Fibroblast of upper back skin (primary cell): ENCODE measurements around the gene RGS6.

ENCODE experiments used
- DNase-seq: peaks from one replicate; pipeline ENCODE4 v3.0.0-alpha.2; 2013

Gene RGS6

DNA sequence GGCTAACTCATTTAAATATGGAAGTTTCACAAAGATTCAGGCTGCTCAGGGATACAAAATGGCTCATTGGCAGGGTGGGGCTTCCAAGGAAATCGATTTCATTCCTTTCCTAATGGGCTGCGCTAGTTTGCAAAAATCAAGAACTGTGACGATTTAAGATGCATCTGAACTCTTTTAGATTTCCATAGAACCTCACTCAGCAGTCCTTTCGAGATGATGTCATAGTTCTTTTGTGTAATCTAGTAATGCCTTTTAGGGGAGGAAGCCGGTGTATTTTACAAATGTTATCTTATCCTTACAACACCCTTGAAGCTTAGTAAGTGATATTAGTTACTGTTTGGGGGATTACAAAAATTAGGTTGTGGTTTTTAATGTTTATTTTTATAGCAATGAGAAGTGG lies 239.8 kb downstream of the RGS6 start:
- no peak for DNase-seq

DNA sequence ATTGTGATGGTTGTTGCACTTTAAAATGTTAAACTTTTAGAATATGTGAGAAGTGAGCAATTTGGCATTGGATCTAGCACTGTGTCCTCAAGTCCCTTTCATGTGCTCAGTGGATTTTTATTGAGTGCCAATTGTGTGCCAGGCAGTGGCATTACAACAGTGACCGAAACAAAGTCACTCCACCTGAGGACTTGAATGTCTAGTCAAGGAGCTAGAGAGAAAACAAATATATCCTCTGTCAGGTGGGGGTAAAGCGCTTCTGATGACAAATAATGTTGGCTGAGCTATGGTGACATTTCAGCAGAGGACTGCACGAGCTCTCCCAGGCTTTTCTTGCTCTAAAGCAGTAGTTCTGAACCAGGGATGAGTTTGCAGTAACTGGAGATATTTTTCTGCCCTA lies 240.4 kb downstream of the RGS6 start:
- DNase-seq: no peak

DNA sequence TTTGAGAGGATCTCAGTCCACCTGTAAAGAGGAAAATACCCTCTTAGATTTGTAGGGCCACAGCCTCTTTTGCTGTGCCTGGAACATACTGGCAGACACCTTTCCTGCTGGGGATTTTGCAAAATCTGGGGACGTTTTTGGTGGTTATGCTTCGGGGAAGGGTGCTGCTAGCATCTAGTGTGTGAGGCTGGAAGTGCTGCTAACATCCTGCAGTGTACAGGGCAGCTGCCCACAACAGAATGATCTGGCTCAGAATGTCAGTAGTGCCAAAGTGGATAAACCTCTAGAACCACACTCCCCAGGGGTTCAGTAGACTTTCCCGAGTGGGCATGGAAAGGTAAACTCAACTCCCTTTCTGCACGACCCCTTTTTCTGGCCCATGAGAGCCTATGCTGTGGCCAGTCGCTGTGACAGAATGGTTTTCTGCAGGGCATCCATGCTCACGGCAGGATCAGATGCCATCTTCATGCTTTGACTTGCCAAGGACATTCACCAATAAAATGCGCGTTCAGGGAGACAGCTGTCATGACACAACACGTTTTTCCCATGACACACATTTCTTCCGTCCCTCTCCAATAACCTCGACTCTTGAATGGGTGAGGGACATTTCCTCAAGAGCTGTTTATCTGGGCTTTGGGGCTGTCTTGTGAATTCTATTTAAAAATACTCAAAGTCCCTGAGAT lies 240.9 kb downstream of the RGS6 start:
- no peak for DNase-seq

DNA sequence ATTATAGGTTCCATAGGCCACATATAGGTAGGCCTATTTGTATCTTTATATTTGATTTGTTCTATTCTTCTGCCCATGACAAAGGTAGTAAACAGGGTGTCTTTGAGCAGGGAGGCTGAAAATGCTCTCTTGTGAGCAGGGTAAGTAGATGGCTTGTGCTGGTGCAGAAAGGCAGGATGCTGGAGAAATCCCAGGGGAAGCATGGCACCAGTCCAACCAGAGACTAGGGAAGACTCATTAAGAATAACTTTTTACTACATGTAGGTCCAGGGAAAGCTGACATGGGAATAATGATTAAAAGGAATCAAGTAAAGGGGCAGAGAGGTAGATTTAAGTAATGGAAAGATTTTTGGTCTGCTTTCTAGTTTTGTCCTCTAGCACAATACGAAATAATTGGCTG lies 245.0 kb downstream of the RGS6 start:
- no peak for DNase-seq

DNA sequence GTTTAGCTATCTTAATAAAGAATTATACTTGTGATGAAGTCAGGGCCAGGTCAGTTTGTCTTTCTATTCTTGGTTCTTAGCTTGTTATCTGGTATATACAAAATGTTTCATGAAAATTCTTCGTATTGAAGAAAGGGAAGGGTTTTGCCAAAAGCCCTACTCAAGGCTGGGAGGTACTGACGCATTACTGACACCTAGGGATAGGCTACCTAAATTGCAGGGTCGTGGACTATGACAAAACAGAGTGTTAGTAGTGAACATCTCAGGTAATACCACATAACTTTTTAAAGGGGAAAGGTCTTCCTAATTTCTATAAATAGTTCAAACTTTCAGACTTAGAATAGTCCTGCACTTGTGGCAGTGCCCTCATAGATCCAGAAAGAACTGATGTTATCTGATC lies 246.3 kb downstream of the RGS6 start:
- no peak for DNase-seq

DNA sequence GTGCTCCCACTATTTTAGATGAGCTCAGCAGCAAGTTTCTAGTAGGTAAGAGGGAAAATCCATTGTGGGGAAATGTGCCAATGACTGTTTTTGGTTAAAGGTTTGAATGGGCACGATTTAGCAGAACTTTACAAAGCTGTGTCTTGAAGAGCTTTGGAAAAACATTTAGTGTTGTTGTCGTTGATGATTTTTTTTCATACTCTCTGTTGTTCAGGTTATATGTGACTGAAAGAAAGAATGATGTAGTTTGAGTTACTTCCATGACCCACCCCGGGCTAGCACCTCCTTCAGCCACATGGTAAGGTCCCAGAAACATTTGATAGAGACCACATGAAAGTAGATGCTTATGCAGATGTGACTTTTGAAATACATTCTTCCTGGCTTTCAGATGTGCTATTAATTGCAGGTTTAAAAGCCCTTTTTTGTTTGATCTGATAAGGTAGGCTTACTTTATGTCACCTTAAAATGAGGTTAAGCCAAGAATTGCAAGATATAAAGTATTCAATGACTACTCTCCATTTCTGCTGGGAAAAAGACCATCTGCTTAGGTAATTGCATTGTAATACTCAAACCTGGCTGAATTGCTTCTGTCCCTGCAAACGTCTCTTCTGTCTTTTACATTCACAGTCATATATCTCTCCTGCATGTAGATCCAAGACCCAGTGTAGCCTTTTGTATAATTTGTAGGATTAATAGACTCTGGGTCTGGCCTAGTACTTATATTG lies 250.6 kb downstream of the RGS6 start:
- no peak for DNase-seq

DNA sequence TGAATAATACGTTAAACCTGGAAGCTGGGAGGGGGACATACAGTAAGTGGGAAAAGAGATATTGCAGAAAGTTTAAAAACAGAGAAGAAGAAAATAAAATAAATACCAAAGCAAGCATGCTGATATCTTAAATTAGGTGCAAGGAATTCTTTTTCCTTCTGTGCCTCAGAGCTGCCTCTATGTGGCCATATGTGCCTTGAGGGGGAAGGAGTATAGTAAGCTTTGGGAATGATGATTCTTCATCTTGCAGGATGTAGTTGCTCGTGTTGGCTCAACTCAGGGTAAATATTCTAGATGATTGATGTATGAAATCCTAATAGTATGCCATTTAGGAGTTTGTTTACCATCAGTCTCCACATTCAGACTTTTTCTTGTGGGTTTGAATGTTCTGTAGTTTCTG lies 251.4 kb downstream of the RGS6 start:
- no peak for DNase-seq

DNA sequence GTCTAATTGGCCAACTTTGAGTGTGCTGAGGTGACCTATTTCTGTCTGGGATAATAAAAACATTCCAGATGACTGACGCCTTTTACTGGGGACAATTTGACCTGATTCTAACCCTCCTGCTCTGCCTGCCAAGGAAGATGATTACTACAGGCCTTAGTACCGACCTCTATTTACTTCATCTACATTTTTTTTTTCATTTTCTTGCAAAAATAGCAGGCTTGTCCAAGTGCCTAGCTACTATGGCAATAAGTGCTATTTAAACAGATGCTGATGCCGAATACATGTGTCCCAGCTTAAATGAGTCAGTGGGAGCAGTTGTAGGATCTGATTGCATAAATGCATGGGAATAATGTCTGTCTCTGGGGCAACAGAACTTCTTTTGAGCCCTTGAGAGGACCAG lies 254.3 kb downstream of the RGS6 start:
- no peak for DNase-seq

DNA sequence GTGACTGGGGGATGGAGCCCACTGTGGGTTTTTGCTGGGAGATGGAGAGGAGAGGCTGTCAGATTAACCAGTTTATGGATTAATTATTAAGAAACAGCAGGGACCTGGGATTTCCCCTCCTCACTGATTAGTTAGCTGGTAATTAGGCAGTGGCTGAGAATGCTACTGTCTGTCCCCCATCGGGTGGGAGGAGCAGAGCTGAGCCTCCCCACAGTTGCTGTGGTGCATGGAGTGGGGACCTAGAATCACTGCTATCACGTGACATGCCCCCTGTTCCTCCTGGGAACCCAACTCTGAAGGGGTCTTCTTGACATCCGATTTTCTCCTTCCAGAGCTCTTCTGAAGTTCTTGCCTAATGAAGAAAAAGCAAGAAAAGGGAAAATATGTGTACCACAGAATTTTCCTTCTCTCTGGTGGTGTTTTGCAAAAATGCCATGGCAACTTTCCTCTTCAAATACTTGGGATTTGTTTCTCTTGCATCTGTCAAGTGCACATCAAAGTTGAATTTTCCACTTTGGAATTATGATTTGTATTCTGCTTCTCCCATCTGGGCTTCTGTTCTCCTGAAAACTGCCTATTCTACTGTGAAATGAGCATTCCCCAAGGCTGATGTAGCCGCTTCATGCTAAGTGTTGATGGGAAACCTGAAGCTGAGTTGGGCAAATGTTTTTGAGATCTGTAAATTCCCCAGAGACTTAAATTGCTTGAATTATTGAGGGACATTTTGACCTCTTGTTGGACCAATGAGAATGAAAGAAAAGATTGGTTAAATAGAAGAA lies 264.2 kb downstream of the RGS6 start:
- no peak for DNase-seq

DNA sequence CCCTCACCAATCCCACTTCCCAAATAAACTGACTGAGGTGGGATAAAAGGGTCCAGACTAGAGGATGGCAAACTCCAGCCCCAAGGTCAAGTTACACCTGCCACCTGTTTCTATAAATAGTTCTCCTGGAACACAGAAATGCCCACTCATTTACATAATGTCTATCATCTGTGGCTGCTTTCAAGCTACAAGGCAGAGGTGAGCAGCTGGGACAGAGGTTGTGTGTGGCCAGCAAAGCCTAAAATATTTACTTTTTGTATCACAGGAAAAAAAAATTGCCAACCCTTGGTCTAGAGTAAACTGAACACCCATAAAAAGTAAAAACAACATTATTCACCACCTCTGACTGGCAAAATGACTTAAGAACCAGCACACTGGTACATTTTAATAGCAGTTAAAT lies 269.4 kb downstream of the RGS6 start:
- no peak for DNase-seq

DNA sequence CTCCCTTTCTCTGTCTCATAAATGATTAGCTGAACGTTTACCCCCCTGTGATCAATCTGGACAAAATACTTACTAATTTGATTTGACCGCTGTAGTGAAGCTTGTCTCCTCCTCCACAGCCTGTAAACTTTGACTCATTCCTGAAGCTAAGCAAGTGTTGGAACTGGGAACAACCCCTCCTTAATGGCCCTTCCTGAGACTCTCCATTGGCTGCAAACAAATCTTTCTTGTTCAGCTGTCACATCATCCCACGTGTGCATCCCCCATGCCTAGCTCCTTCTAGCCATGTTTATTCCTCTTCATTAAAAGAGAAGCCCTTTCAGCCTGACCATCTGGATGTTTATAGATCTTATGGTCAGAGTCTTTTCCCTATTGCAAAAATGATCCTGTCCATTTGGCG lies 281.2 kb downstream of the RGS6 start:
- DNase-seq: no peak

DNA sequence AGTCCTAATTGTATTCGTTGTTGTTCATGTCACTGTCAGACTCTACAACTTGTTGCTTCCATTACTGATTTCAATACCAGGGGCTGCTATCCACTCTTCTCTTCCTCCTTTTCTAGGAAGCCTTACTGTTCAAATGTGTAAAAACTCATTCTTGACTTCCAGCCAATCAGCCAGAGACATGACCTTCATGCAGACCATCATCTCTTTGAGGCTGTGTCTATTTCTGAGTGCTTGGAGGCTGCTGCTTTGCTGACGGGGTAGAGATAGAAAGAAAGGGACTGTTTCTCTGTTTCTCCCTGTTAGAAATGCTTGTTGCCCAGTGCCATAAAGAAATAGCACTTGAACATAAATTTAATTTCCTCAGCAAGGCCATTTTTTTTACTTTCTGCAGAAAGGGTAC lies 282.9 kb downstream of the RGS6 start:
- DNase-seq: no peak

DNA sequence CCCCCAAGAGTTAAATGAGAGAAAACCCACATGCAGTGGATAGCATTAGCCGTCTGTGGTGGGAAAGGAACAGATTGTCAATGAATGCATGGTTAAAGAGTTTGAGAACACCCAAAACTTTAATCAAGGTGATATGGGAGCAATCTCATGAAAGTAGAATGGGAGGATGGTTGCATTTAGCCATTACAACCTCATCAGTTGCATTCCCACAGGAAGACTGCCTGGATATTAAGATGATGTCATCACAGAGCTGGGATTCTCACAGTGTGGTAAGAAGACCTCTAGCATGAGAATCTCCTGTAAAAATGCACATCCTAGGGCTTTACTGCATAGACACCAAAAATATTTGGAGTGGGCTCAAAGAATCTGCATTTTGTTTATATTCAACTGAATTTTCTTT lies 284.9 kb downstream of the RGS6 start:
- DNase-seq: no peak

DNA sequence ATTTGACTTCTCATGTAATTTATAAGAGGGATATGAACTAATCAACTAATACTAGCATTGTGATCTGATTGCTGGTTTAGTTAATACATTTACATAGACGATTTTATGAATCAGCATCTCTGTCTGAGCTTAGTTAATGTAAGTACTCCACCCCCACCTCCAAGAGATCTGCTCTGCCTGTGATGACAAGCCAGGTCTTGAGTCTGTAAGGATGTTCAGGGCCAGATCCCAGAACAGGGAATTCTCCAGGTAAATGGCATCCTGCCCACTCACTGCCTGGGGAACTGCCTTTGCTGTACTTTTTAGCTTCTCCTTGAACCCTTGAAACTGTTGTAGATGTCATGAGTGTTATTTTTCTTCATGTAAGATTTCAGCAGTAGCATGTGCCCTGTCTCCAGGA lies 289.8 kb downstream of the RGS6 start:
- no peak for DNase-seq

DNA sequence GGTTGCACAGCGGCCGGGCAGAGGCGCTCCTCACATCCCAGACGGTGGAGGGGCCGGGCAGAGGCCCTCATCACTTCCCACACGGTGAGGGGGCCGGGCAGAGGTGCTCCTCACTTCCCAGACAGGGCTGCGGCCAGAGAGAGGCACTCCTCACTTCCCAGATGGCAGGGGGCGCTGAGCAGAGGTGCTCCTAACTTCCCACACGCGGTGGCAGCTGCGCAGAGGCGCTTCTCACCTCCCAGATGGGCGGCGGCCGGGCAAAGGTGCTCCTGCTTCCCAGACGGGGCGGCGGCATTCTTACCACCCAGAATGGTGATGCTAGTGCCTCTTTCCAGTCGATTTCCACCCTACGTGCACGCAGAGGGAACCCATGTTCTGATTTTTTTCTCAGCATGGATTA lies 304.4 kb downstream of the RGS6 start:
- DNase-seq: no peak

DNA sequence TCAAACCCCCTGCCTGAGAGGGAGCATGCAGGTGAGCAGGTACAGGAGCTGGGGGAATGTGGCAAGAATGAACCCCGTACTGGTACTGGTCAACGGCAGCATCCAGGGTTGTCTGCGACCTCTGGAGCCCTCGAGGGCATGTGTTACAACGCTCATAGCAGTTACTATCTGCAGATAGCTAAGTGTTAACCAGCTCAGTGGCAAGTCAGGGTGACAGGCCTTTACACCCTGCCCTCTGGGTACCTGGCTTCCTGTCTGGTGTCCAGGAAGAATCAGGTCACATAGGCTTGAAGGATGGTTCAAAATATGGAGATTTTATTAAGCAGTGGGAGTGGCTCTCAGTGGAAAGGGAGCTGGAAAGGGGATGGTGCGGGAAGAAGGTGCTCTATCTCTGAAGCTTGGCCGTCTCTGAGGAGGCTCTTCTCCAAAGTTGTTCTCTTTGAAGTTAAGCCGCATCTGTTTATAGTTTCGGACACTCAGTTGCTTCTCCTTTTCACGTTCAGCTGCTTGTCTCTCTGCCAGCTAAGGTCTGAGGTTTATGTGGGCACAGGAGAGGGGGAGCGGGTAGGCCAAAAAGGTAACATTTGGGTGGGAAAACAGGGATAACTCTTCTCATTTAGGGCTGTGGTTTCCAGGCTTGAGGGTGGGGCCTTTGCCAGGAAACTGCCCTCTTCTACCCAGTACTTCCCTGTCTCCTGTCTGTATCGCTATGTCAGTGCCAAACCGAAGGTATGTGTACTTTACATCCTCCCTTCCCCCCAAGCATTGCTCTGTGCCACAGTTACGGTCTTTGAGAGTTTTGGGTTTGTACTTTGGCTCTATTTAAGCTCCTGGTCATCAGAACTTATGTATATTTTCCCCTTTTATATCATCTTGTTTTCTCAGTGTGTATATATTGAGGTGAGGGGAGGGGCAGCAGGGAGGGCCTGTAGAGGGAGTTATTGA lies 305.8 kb downstream of the RGS6 start:
- no peak for DNase-seq

DNA sequence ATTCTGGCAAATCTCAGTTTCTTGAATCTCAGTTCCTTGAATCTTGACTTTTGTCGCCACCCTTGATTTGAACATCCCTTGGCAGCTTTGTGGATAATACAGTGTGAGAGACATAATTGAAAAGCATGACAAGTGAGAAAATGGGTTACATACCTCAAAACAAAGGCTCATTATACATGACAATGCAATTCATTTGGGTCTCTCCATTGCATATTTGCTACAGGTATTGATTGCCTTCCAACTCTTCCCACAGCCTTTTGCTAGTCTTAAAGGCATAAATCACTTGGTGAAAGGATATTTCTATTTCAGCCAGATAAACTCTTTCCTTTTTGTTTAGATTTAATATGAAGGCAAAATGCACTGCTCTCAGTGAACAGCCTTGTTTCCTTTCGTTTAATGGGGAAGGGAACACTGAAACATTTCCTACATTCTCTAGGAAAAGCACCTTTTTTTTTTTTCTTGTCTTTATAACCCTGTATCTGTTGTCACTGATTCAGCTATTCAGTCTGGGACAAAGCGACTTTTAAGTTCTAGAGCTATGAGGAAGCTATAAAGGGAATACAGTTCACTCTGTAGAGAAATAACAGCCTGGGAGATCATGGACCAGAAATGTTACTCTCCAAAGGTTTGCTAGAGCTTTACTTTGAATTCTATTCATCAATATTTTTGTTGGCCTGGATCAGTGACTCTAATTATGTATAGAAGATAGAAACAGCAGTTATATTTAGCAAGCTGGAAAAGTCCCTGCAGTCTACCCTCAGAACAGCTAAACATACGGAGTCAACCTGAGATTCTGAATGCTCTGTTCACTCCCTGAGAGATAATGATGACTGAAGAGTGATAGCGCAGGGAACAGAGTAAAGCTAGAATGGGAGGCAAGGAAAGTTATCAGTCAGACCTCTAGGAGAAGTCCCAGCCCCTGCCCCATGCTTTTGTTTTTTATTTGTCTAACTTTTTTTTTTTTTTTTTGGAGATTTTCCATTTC lies 311.4 kb downstream of the RGS6 start:
- DNase-seq: no peak

DNA sequence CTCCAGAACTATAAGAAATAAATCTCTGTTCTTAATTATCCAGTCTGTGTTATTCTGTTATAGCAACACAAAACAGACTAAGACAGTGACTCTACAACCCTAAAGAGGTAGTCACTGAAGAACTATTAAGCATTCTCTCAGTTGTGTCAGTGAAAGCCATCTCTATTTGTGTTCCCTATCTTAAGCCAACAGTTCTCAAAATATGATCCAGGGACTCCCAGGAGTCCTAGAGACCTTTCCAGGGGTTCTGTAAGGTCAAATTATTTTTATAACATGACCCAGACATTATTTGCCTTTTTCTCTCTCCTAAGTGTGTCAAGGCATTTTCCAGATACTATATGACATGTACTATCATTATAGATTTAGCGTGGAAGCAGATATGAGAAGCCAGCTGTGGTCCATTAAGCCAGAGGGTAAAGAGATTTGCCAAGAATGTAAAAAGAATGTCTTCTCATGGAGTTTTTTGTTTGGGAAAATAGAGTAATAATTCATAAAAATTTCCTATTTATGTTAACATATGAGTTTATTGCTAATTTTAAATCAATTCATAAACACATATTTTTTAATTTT lies 315.8 kb downstream of the RGS6 start:
- DNase-seq: no peak

DNA sequence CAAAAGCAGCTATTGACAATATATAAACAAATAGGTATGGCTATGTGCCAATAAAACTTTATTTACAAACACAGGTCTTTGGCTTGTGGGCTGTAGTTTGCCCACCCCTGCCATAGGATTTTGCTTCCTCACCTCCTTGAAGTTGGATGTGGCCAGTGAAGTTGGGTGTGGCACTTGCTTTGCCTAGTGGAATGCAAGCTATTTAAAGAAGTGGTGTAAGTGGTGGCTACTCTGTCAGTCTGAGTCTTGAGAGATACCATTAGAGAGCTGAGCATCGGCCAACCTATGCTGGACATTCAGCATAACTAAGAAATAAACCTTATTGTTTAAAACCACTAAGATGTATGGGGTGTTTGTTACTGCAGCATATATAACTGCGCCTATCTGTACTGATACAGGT lies 321.3 kb downstream of the RGS6 start:
- no peak for DNase-seq

DNA sequence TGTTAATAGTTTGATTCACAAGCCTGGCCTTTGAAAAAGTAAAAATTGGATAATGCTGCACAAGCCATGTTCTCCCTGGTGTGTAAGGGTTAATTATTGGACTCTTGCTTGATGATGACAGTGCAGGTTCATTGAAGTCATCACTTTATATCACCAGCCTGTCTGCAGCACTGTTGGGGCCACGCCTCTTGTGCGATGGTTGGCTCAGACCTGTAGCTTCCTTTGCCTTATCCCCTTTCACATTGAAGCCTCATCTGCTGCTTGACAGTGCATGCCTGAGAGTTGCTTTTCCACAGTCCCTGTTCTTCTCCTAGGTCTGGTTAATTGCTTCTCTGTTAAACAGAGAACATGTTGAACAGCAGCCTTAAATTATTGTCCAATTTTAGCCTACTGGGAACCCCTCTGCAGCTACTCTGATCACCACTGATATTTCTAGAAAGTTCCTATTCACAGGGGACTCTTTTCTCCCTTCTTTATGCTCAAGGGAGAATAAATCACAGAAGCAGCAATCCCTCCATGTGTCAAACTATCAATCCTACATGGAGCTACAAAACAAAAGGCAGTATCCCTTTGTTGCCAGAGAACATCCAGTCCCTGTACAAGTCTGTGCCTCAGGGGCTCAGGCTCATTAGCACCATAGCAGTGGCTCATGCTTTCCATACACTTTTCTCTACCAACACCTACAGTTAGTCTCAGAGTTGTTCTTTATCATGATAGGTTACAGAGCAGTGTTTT lies 322.1 kb downstream of the RGS6 start:
- DNase-seq: no peak
